ENCODE measurements around the gene RTN1.

The RTN1 gene

GRCh38 chr14:59570122-59570521 is 300.5 kb downstream of the RTN1 start:
- DNase-seq: no peak

GRCh38 chr14:59566725-59567124 is 303.9 kb downstream of the RTN1 start:
- no peak for DNase-seq

- no peak for DNase-seq
Measured at GRCh38 chr14:59566296-59566695, 304.3 kb downstream of the RTN1 start.

GRCh38 chr14:59565087-59565486 is 305.5 kb downstream of the RTN1 start:
- DNase-seq: no peak

GRCh38 chr14:59564366-59564765 is 306.2 kb downstream of the RTN1 start:
- DNase-seq: no peak

GRCh38 chr14:59547310-59547709 is 323.3 kb downstream of the RTN1 start:
- DNase-seq: no peak
